ENCODE data around the gene RCOR1. TPM values are rescaled to one million over a fixed set of nuclear protein-coding genes. Genes with fewer than 3 reads are reported as not detected.

RCOR1 gene
- total RNA-seq, 1 experiment from 2014 or later, result 34.1 TPM

GRCh38 chr14:102580550-102581110, 11.8 kb upstream of the RCOR1 start:
- H3K9ac ChIP-seq (ENCODE audit: extremely low read depth, insufficient read length, low read length), result no peak overlapping the region

More at GRCh38 chr14:102580550-102581110, 11.8 kb upstream of the RCOR1 start:
- no peak overlapping the region for H3T11ph ChIP-seq (ENCODE audit: low read length)
- Mint-ChIP-seq H3K9me3 (no peaks in the 10 kb centered on the region; a peak in 1 of 5 replicates), H3K4me1 (peaks cover 14 to 18% of the 10 kb centered on the region in 2 experiments), H3K36me3 (ENCODE audit: insufficient read depth in 1 of 3, low read depth in 3 of 3) (no peaks in the 10 kb centered on the region; a peak in 1 of 7 replicates), H3K27ac (no peak overlapping the region), H3K4me3 (no peak overlapping the region), H3K27me3 (ENCODE audit: low read depth) (no peaks in the 10 kb centered on the region)
- H2AK5ac ChIP-seq (ENCODE audit: insufficient read length, low read length), result no peak overlapping the region
- H3K14ac ChIP-seq (ENCODE audit: insufficient read depth, low read length), result no peak overlapping the region
- H3K79me2 ChIP-seq (ENCODE audit: insufficient read depth, low read length), result no peaks in the 10 kb centered on the region
- no peaks in the 10 kb centered on the region for H3K23me2 ChIP-seq (ENCODE audit: insufficient read length, low read depth, low read length, poor library complexity, severe bottlenecking)
- H2BK12ac ChIP-seq (ENCODE audit: insufficient read length, low read depth, low read length), result no peak overlapping the region
- H2BK120ac ChIP-seq (ENCODE audit: low read depth, low read length, poor library complexity, severe bottlenecking), result no peak overlapping the region
- no peak overlapping the region for H2BK5ac ChIP-seq (ENCODE audit: insufficient read length, low read length)
- no peak overlapping the region for H4K8ac ChIP-seq (replicated peaks; ENCODE audit: insufficient read length, low read depth, low read length)
- DNase-seq, result no peak
- no peak overlapping the region for H2BK15ac ChIP-seq (ENCODE audit: low read depth, low read length)
- no peaks in the 10 kb centered on the region for H3K27me3 ChIP-seq (ENCODE audit: insufficient read depth, low read length)
- no peak overlapping the region for H2AFZ ChIP-seq (ENCODE audit: low read length)
- H4K20me1 ChIP-seq (ENCODE audit: control insufficient read depth, insufficient read depth, insufficient read length), result no peaks in the 10 kb centered on the region
- H3K56ac ChIP-seq (ENCODE audit: insufficient read length, low read depth, low read length), result no peak overlapping the region
- TF ChIP-seq CTCF (conservative IDR thresholded peaks at IDR 0.05), result no peak
- no peak overlapping the region for H3K23ac ChIP-seq (ENCODE audit: insufficient read length, low read depth, low read length)
- H3K27ac ChIP-seq (ENCODE audit: insufficient read length, low read depth, low read length), result no peak overlapping the region
- WGBS (ENCODE audit: extremely low coverage, insufficient read length, low lambda C conversion rate), result no CpG with 5 or more reads among the region's 10 CpGs
- no peak overlapping the region for H2BK20ac ChIP-seq (ENCODE audit: low read depth, low read length, poor library complexity, severe bottlenecking)
- H4K5ac ChIP-seq (ENCODE audit: insufficient read length, low read depth, low read length), result no peak overlapping the region
- H3K9me3 ChIP-seq (ENCODE audit: control insufficient read depth, low read depth, low read length), result no peaks in the 10 kb centered on the region
- no peaks in the 10 kb centered on the region for H3K4me1 ChIP-seq (ENCODE audit: insufficient read depth, low read length)
- no peak overlapping the region for H3K4ac ChIP-seq (ENCODE audit: low read depth, low read length)
- no peaks in the 10 kb centered on the region for H3K79me1 ChIP-seq (ENCODE audit: insufficient read depth, low read depth, low read length, poor library complexity, severe bottlenecking)
- no peak overlapping the region for H3K18ac ChIP-seq (ENCODE audit: insufficient read length, low read depth, low read length)
- no peak overlapping the region for H3K4me2 ChIP-seq (ENCODE audit: insufficient read depth, insufficient read length, low read length)
- H4K91ac ChIP-seq (ENCODE audit: insufficient read length, low read depth, low read length), result no peak overlapping the region
